IPS DF 19.7 (cell line): ENCODE data around the gene PLG.
"Not testable (repeated sequence)": the region's sequence is repeated elsewhere in the genome, so short reads cannot be mapped to it uniquely, and the experiment has no call there.

Experiments
- DNase-seq: peaks from one replicate; pipeline ENCODE4 v3.0.0-alpha.2; 2013; ENCODE audit warnings: low read depth, low spot score

PLG gene

DNA sequence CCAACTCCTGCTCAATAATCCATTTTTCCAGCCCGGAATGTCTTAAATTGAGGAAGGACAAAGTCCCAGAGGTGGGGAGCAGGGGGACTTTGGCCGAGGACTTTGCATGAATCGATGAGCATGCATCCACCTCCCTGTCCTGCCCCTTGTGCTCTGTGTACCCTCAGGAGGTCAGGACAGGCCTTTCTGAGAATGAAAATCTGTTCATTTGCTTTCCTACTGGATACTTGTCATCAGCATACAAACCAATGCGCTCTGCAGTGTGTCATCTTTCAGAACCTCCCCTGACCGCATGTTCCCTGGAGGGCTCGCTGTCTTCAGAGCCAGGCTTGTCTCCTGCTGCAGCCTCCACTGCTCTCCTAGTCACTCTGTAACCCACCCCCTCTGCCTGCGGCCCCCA is 2.6 kb downstream of the PLG start:
- DNase-seq: not testable (repeated sequence)

DNA sequence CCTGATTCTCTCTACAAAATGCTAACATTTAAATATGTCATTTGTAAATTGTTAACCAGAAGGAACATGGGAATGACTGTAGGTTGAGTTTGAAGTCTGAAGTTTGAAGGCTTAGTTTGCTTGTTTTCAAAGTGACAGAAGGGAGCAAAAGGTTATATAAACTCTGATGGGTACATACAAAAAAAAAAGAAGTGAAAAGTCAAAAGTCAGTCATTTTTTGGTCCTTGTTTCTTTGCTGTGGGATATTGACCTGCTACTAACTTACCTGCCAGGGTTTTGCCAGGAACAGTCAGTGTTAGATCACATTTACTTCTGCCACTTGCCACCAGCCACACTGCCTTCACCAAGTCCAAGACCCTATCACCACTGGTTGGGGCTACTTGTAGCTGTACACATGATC is 6.9 kb downstream of the PLG start:
- DNase-seq: not testable (repeated sequence)

DNA sequence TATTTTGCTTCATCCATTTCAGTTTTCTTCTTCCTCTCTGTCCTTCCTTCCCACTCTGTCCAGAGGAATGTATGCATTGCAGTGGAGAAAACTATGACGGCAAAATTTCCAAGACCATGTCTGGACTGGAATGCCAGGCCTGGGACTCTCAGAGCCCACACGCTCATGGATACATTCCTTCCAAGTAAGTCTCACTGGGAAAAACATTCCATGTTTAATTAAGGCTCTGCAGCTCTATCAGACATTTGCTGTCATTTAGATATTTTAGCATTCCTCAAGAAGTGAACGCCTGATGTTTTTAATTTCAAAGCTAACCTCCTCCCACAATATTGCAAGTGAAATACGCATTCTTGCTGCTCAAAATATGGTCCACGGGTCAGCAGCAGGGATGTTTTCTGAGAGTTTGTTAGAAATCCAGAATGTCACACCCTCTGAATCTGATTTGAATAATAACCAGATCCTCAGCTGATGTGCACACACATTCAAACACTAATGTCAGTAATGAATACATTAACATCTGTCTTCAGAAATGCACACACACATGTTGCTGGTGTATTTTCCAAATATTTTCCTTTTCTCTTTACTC is 12.8 kb downstream of the PLG start:
- DNase-seq: no peak

DNA sequence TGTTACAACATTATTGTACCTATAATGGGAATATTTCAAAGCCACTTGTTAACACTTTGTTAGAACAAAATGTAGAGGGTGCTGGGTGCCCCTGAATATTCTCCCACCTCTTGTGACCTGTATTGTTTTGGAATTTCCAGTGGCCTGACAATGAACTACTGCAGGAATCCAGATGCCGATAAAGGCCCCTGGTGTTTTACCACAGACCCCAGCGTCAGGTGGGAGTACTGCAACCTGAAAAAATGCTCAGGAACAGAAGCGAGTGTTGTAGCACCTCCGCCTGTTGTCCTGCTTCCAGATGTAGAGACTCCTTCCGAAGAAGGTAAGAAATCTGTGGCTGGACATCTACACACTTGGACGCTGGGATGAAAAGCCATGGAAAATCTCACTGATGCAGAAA is 28.9 kb downstream of the PLG start:
- no peak for DNase-seq

DNA sequence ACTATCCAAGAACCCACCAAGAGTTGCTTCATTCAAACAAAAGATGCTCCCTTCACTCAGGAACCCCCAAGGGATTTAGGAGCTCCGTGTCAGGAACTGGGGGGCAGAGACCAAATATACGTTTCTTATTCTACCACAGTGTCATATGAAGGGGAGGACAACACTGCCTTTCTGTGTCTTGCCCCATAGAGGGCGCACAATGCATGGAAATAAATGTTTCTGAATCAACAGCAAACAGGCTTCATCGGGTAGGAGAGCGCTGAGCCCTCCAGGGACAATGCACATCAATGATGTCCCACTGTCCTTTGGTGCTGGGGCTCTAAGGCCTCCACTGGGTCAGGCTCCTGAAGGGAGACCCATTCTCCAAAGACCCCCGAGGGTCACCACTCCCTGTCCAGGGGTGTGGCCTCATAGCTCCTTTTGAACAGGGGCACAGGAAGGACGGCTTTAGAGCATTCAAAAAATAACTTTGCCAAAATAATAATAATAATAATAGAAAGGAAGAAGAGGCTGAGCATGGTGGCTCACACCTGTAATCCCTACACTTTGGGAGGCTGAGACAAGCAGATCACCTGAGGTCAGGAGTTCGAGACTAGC is 31.1 kb downstream of the PLG start:
- DNase-seq: peak; percentile 28

DNA sequence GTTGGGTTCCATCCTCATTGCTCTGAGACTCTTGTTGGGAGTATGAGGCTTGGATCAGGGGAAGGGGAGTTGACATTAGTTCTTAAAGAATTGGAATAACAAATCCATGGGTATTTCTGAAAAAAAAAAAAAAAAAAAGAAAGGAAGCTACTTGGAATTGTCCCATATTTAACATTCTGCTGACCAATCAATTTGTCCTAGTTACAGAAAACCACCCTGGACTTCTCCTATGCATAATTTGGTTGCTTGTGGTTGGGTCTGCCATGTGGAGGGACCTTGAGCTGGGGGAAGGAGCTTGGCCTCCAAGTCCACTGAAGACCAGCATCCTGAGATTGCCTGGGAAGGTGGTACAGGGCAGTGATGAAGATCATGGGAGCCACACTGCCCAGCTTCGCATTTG is 32.6 kb downstream of the PLG start:
- no peak for DNase-seq

DNA sequence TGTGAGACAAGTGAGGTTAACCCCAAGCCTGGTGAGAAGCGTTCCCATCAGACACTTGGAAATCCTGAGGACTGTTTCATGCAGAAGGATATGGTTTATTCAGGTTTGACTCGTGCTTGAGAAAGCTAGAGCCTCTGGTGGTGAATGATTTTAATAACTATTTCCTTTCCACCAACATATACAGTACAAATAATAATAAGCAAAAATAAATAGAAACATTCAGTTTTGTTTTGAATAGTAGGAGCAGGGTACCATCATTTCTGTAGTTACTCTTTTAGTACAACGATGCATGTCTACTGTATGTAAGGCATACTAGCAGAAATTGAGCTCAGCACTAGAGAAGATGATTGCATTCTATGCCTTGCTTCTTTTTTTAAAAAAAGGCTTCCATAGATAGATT is 33.5 kb downstream of the PLG start:
- DNase-seq: no peak

DNA sequence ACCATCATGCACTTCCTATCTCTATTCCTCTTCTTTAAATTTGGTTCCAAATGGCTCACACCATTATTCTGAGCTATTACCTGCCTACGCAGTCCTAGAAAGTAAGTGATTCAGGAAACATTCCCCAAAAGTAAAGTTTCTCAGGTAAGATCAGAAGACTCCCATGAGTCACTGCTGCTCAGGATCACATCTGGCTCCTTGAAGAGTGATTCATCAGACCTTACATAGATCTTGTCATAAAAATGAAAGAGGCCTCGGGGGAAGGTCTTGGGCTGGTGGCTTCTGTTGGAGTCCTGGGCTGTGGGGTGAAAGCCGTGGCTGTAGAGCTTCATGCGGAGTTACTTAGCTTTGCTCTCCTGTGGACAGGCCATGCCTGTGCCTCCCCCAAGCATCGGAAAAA is 35.9 kb downstream of the PLG start:
- no peak for DNase-seq

DNA sequence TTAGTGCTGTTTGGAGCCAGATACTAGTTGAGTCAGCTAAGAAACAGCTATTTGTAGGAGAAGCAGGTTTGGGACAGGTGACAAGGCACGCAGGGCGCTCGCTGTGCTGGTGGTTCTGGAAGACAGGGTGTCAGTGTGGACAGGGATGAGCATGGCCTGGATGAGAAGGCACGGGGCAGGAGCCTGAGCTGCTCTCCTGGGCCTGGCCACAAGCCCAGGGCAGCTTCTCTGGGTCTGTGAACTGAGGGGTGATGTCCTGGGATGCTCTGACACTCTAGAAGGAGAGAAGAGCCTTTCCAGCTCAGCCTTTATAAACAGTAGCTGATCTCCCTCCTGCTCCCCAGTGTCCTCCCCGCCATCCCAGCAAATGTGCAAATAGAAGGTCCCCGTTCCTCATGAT is 37.9 kb downstream of the PLG start:
- DNase-seq: no peak

DNA sequence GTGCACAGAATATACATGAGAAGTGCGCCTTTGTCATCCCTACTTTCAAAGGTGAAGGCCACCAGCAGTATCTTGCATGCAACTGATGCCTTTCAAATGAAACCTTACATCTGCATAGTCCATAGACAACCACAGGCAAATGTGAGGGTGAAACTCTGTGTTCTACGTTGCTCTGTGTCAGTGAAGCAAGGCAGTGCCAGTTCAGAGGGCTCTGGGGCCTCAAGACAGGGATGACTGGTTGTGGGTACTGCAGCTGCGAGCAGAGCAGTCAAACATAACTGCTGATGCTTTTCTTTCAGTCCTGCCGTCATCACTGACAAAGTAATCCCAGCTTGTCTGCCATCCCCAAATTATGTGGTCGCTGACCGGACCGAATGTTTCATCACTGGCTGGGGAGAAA is 39.0 kb downstream of the PLG start:
- not testable (repeated sequence) for DNase-seq

DNA sequence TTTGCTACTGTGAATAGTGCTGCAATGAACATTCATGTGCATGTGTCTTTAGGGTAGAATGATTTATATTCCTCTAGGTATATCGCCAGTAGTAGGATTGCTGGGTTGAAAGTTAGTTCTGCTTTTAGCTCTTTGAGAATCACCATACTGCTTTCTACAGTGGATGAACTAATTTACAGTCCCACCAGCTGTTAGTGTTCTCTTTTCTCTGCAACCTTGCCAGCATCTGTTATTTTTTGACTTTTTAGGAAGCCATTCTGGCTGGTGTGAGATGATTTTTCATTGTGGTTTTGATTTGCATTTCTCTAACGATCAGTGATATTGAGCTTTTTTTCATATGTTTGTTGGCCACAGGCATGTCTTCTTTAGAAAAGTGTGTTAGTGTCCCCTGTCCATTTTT is 40.0 kb downstream of the PLG start:
- DNase-seq: no peak

DNA sequence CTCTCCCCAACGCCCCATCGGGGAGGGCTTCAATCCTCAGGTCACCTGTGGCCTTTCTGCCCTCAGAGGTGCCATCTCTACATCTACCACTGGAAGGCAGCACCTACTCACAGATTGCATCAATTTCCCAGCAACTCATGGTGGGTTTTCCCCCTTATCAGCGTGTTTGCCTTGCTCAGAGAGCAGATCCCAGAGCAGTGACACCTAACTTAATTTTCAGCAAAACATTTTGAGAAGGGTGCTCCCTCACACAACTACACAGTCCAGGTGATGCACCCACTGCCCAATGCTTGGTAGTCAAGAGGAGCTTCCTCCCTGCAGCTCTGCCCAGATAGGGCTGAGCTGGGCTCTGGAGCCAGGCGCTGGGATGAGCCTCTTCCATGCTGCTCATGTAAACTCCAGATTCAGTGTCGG is 48.2 kb downstream of the PLG start:
- DNase-seq: peak; percentile 47

DNA sequence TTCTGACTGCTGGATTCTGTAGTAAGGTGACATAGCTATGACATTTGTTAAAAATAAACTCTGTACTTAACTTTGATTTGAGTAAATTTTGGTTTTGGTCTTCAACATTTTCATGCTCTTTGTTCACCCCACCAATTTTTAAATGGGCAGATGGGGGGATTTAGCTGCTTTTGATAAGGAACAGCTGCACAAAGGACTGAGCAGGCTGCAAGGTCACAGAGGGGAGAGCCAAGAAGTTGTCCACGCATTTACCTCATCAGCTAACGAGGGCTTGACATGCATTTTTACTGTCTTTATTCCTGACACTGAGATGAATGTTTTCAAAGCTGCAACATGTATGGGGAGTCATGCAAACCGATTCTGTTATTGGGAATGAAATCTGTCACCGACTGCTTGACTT is 51.2 kb downstream of the PLG start:
- not testable (repeated sequence) for DNase-seq

DNA sequence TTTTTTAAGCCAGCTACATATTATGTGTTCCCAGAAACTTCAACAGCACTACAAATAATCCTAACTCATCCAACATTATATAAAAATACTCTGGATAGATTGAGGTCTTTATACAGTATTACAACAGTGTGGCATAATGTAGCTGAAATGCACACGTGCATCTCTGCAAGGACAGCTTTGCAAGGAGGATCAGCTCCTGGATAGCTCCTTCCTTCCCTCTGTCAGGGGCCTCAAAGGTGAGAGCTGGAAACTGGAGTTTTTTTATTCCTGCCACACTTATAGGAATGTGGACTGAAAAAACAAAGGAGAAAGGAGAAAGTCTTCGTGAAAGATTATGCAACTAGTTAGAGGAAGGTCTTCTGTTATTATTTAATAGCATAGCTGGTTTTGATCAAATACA is 53.1 kb downstream of the PLG start:
- no peak for DNase-seq

DNA sequence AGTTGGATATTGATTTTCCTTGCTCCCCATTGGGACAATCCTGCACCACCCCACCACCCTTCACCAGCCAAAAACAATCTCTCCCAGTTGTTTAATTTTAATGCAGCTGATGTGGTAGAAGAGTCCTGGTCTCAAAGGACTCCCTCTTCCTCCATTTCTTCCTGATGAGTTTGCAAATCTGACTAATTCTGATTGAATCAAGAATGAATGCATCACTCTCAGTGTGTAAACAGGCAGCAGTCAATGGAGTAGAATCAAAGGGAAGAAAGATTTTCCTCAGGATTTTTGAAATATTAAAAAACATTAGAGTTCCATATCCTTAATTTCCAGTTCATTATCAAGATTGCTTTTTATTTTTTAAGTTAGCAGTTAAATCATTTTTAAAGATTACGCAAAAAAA is 54.0 kb downstream of the PLG start:
- no peak for DNase-seq

DNA sequence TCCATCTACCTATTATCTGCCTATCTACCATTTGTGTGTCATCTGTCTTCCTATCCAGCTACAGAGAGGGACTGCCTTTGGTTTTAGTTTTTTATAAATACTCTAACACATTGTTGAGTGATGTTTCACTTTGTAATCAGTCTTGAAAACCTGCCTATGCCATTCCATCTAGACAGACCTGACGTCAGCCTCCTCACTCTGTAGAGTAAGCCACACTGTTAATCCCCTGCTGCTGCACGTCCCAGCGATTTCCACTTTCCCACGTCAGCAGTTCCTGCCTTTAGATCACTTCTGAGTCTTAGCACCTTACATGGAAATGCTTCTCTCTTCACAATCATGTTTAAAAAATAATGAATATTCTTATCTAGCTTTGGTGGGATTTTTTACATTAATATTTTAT is 54.8 kb downstream of the PLG start:
- no peak for DNase-seq

DNA sequence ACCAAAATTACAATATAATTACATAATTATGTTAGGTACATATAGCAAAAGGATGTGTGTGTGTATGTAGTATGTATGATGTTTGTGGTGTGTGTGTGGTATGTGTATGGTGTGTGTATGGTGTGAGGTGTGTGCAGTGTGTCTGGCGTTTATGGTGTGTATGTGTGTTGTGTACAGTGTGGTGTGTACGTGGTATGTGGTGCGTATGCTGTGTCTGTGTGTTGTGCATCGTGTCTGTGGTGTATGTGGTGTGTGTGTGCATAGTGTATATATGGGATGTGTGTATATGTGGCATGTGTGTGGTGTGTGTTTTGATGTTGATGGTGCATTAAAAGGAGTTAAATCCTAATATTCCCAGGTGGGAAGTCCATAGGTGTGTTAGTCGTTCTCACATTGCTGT is 62.8 kb downstream of the PLG start:
- DNase-seq: no peak

DNA sequence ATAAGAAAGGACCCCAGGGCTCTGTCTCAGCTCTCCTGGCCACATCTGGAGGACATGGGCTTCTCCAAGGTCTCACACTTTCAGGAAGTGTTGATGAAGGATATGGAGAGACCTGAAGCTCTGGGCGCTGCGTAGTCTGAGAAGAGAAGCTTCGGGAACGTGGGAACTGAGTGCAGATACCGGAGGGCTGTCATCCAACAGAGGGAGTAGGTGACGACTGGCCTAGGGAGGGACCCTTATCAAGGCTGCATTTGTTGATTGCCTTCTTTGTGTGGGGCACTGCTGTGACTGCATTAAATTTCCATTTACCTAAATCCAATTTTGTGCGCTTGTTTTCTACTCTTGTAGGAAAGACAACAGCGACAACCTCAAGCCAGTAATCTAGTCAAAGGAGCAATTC is 63.4 kb downstream of the PLG start:
- DNase-seq: no peak

DNA sequence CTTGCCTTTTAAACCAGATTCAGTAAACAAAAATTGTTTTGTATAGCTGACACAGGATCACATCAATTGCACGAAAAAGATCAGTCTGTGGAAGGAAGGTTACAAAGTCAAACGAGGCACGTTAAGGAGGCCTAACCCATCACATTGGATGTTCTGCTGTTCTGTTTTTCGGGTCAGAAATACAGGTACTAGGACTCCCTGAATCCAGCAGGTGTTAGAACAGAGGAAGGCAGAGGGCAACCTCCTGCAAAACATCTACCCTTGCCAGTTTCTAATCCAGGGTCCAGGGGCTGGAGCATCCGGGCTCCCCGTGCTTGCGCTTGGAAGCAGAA is 64.6 kb downstream of the PLG start:
- DNase-seq: no peak

DNA sequence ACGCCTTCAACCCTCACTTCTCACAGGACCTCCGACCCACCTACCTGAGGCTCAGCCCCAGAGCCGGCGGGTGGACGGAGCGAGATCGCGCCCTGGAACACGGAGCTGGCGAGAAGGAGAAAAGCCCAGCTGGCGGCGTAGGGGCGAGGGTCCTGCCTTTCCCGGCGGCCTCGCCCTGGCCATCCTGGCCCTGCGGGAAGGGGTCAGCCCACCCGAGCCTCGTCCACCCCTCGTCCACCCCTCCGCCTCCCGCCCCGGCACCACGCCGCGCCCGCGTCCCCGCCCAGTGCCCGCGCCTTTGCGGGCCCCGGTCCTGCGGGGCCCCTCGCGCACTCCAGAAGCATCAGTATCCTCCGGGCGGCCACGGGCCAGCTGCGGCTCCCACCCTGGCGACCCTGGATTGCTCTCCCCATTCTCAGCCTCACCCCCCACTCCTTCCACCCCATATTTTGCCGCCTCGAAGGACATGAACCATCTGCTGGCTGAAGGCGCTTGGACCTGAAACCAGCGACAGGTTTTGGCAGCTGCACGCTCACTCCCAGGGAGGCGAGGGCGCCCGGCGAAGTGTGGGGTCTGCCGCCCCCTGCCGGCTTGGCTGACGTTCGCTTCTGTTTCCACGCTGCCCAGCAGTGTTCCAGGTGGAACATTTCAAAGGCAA is 65.1 kb downstream of the PLG start:
- no peak for DNase-seq

DNA sequence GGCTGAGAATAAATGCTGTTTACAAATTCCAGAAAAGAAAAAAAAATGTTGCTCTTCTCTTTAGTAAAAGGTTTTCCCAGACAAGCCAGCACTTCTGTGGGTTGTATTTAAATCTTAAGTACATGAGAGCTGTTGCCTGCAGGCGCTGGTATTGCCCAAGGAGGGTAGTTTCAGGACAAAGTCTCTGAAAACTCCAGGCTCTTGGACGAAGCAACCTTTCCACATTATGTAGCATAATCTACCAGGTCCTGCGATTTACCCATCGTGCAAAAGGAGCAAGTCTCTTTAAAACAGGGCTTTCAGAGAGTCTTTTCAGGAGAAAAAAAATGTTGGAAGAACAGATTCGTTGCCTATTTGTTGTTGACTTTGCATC is 65.6 kb downstream of the PLG start:
- no peak for DNase-seq

DNA sequence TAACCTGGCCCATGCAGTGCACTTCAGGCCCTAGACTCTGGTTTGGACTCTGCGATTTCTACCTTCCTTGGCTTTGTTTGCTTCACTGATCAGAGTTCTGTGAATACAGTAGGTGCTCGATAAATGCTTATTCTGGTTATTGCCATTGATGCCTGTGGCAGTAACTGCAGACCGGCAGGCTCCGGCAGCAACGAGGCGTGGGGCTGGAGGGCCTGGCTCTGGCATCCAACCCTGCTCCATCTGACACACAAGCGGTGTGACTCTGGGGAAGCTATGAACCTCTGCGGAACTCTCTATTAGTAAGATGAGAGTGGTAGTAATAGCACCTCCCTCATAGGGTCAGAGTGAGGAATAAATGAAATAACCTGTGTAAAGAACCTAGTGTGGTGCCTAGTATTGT is 66.1 kb downstream of the PLG start:
- DNase-seq: no peak

DNA sequence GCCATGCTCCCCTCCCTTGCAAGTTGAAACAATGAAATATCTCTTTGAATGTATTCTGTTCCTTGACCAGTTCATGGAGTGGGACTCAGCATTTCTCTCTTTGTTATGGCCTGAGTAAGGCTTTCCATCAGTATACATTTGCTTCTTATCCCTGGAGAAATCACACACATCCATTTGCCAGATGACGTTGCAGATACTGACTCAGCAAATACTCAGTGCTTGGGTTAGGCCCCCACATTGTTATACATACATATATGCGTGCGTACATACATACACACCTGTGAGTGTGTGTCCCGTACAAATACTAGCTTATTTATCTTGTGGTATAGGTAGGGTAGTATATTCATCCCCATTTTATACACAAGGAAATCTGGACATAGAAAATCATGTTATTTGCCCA is 72.4 kb downstream of the PLG start:
- no peak for DNase-seq
